ENCODE results near the gene LIMS2.

LIMS2 gene

GRCh38 chr2:127645395-127646291, 29.7 kb downstream of the LIMS2 start, which contains the start of gene GPR17:
GPR17 (plus strand) TSS chr2:127646153; CDS start chr2:127650736, 4,583 bp downstream.
- no peak for DNase-seq (ENCODE audit: low read depth)

GRCh38 chr2:127645026-127645394, 30.3 kb downstream of the LIMS2 start:
- DNase-seq (ENCODE audit: low read depth) = no peak

- DNase-seq (ENCODE audit: low read depth) = no peak
These were observed 31.0 kb downstream of the LIMS2 start for GRCh38 chr2:127644066-127645025.

- DNase-seq (ENCODE audit: low read depth) = no peak
These were observed 31.8 kb downstream of the LIMS2 start for GRCh38 chr2:127643439-127644065.

- no peak for DNase-seq (ENCODE audit: low read depth)
These were observed 32.5 kb downstream of the LIMS2 start for GRCh38 chr2:127642706-127643438.

- no peak for DNase-seq (ENCODE audit: low read depth)
These were observed 33.4 kb downstream of the LIMS2 start for GRCh38 chr2:127641846-127642507.

GRCh38 chr2:127641133-127641532, 34.2 kb downstream of the LIMS2 start:
- DNase-seq (ENCODE audit: low read depth) = no peak

- DNase-seq (ENCODE audit: low read depth) = no peak
These were observed 35.0 kb downstream of the LIMS2 start for GRCh38 chr2:127640082-127641072.

- DNase-seq (ENCODE audit: low read depth) = no peak
These were observed 36.2 kb downstream of the LIMS2 start for GRCh38 chr2:127639111-127639474.

- DNase-seq (ENCODE audit: low read depth) = no peak
These were observed 36.8 kb downstream of the LIMS2 start for GRCh38 chr2:127638361-127639110.

GRCh38 chr2:127637725-127638252, 37.5 kb downstream of the LIMS2 start:
- peak; percentile 67 for DNase-seq (ENCODE audit: low read depth)

- DNase-seq (ENCODE audit: low read depth) = no peak
These were observed 38.1 kb downstream of the LIMS2 start for GRCh38 chr2:127637236-127637630.

GRCh38 chr2:127636248-127637235, 38.8 kb downstream of the LIMS2 start:
- no peak for DNase-seq (ENCODE audit: low read depth)

GRCh38 chr2:127635380-127636237, 39.7 kb downstream of the LIMS2 start:
- no peak for DNase-seq (ENCODE audit: low read depth)

- DNase-seq (ENCODE audit: low read depth) = no peak
These were observed 40.5 kb downstream of the LIMS2 start for GRCh38 chr2:127634626-127635379.

Data from stromal cell of bone marrow (primary cell).